GM21423 (cell line): ENCODE data around the gene AGBL3.

Experiments
- ATAC-seq: cut with Tn5 transposase; IDR thresholded peaks from one replicate; pipeline ENCODE4 v1.9.1; 2021; ENCODE audit warnings: mild to moderate bottlenecking, moderate library complexity; ENCODE audit not compliant: unreplicated experiment

Gene AGBL3

DNA sequence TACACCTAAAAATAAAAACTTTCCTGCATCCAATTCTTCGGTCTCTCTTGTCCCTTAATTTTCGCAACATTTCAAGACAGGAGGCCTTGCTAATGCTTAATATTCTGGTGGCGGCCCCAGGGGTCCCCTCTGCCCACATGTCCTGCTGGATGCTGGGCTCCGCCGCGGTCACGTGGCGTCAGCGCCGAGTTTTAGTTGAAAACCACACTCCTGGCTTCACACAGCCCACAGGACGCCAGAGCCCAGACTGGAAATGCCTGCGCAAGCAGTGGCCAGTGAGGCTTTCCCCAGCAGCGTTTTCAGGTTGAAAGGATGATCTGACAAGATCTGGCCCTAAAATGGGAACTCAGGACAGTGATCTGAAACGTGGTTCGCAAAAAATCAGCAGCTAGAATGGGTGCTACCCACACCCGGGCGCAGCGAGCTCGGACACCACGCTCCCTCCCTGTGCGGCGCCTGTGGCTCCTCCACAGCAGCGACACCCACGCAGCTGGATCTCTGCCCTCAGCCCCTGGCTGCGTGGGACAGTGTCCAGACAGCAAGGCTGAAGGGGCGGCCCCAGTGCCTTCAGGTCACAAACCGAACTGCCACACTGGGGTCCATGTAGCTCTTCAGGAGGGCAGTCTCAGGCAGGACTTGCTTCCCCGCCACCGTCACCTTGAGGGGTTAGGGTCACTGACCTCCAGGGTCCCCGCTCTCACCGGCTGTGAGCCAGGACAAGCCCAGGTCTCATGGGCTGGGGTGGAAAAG lies 195.8 kb downstream of the AGBL3 start:
- no peak for ATAC-seq

DNA sequence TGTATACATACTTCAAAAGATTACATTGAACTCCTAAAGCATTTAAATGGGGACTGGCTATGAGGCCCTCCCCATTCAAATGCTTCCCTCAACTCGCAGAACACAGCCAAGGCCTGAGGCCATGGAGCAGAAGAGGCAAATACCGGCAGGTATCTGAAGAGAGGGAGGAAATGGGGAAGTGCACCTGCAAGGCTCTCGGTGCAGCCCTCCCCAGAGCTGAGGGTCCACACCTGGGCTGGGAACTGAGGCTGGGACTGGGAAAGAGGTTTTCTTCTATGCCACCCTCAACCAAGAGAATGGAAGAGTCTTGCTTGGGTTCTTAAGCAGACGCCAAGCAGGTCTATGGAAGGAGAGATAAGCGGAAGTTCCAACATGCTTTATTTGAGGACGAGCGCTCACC lies 197.2 kb downstream of the AGBL3 start:
- no peak for ATAC-seq

DNA sequence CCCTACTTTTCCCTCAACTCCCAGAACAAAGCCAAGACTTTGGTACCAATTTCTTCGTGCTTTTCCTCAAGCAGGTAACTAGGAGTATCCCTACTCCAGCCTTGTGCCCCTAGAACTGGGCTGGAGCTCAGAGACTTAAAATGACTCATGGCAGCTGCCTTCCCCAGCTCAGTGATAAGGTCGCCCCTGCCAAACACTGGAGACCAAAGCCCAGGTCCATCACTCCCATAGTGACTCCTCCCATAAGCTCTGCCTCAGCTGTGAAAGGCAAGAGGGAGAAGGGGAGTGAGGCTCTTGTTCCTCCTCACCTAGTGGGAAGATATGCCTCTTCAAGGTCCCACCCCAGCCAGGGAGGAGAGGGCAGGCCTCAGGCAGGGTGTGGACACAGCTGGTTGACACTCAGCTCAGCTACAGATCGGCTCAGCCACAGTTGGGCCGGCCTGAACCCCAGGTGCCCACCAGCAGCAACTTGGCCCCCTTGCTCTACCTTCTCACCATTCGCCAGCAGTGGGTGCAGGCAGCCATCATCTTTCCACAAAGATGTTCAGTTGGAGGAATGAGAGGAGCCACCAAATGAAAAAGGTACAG lies 198.0 kb downstream of the AGBL3 start:
- no peak for ATAC-seq
